AG04450 (cell line): Measurements from ENCODE around the gene CACNA1C. TPM values are rescaled to one million over a fixed set of nuclear protein-coding genes. Genes with fewer than 3 reads are reported as not detected.

Experiments
- CTCF ChIA-PET: fragments of 300-600, 350-600 bp; formaldehyde crosslinking; extraction: SDS; loops from one replicate; lab custom pipeline; 2022; ENCODE audit warnings: antibody characterized with exemption, inconsistent platforms; lab: Charles Lee
- POLR2A ChIA-PET: fragments of 350-600 bp; formaldehyde crosslinking; extraction: SDS; loops from one replicate; lab custom pipeline; 2021; ENCODE audit warnings: antibody characterized with exemption, inconsistent platforms; lab: Yijun Ruan, JAX
- DNase-seq: peaks from one replicate; pipeline ENCODE4 v3.0.0-alpha.2; 2011; ENCODE audit warnings: low read depth, low spot score
- H3K27ac ChIP-seq: one replicate; pipeline ENCODE4 v1.5.1; 2012; ENCODE audit warnings: low read depth, low read length, control low read depth
- H3K27me3 ChIP-seq: one replicate; pipeline ENCODE4 v1.6.0; 2012; ENCODE audit warnings: low read length; ENCODE audit not compliant: control insufficient read depth, insufficient read depth
- H3K4me3 ChIP-seq: 2 replicates; pipeline ENCODE4 v1.5.1; 2011; ENCODE audit warnings: mild to moderate bottlenecking, low read depth, low read length, control low read depth
- H3K9me3 ChIP-seq: 2 replicates; pipeline ENCODE4 v1.5.1; 2012; ENCODE audit warnings: low read length; ENCODE audit not compliant: control insufficient read depth, insufficient read depth
- CTCF ChIP-seq: IDR thresholded peaks from 2 replicates; pipeline ENCODE4 v1.5.1; 2011; ENCODE audit warnings: low read depth, low read length, control low read depth, inconsistent platforms
- polyA plus RNA-seq: library from polyadenylated mRNA; depleted of rRNA; stranded (reverse); fragments of >200 nt; gene quantifications from 2 replicates; pipeline ENCODE4 v1.2.3, GENCODE V29; 2011

CACNA1C gene
- polyA plus RNA-seq, 1 experiment: 5.9 TPM

GRCh38 chr12:2583642-2584401 lies 531.0 kb downstream of the CACNA1C start:
- ChIA-PET POLR2A (no interaction called here), CTCF (interaction anchor here (0.7 to 2.3 kb wide), 25 partner anchors 9 to 786 kb away, joined by 3 to 11 read pairs (median 3); no protein-coding TSS in a partner anchor)
- Histone ChIP-seq H3K27ac (no peak overlapping the region), H3K4me3 (no peak overlapping the region), H3K9me3 (no peaks in the 10 kb centered on the region), H3K27me3 (no peaks in the 10 kb centered on the region)
- no peak for TF ChIP-seq CTCF
- DNase-seq: no peak

GRCh38 chr12:2586156-2587038 lies 533.6 kb downstream of the CACNA1C start:
- peaks cover under 1% of the 10 kb centered on the region; the same call in 1 of the 2 replicates for H3K9me3 ChIP-seq
- H3K27ac ChIP-seq: no peak overlapping the region
- H3K27me3 ChIP-seq: no peaks in the 10 kb centered on the region
- CTCF ChIA-PET: interaction anchor here (1.8 kb wide), 1 partner anchor 550 kb away, joined by 5 read pairs; no protein-coding TSS in a partner anchor
- TF ChIP-seq CTCF: no peak
- POLR2A ChIA-PET: no interaction called here
- no peak for DNase-seq
- H3K4me3 ChIP-seq: no peak overlapping the region

GRCh38 chr12:2588345-2588744 lies 535.6 kb downstream of the CACNA1C start:
- no peak for DNase-seq
- H3K27ac ChIP-seq: no peak overlapping the region
- no peaks in the 10 kb centered on the region for H3K27me3 ChIP-seq
- ChIA-PET POLR2A (no interaction called here), CTCF (no interaction called here)
- peaks cover 8% of the 10 kb centered on the region; the same call in 1 of the 2 replicates for H3K9me3 ChIP-seq
- no peak for TF ChIP-seq CTCF
- no peak overlapping the region for H3K4me3 ChIP-seq

- ChIA-PET CTCF (interaction anchor here (0.5 kb wide), 1 partner anchor 25 kb away, joined by 3 read pairs; no protein-coding TSS in a partner anchor), POLR2A (no interaction called here)
- DNase-seq: no peak
- Histone ChIP-seq H3K27ac (no peak overlapping the region), H3K4me3 (no peak overlapping the region), H3K27me3 (no peaks in the 10 kb centered on the region), H3K9me3 (peaks cover 8% of the 10 kb centered on the region; the same call in 1 of the 2 replicates)
- TF ChIP-seq CTCF: no peak
Observed at GRCh38 chr12:2589381-2589780, 536.6 kb downstream of the CACNA1C start.
